Stimulated activated CD4-positive, alpha-beta T cell treated with anti-CD3 and anti-CD28 coated beads, Interleukin-1b, Interleukin-23, amount 100 ng/mL, for 1 hour (primary cell): ENCODE data around the gene KIAA0232.
"Not testable (repeated sequence)": the region's sequence is repeated elsewhere in the genome, so short reads cannot be mapped to it uniquely, and the experiment has no call there.

Experiments
- DNase-seq, 2 donors: peaks; one replicate each; pipeline ENCODE4 v3.0.0-alpha.2; 2020; ENCODE audit warnings: low read depth in 2 of 2

Gene KIAA0232

DNA sequence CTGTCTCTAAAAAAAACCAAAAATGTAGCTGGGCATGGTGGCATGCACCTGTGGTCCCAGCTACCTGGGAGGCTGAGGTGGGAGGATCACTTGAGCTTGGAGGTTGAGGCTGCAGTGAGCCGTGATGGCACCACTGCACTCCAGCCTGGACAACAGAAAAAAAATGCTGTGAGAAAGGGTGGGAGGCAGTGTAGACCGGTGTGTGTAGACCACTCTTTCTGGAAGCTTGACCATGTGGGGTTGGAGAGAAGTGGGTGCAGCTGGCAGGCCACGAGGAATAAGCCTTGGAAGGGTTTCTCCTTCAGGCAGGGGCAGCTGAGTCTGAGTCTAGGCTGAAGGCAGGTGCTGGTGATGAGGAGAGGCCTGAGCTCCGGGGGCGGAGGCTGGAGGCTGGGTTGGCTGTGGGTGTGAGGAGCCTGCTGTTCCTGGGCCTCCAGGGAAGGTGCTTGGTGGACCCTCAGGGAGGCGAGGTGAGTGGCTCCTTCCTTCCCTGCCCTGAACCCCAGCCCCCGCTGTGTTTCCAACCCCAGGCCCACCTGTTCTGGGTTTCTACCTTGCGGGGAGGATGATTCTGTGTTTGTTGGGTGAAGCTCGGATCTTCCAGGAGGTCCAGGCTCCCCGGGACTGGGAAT lies 117.8 kb downstream of the KIAA0232 start:
- no peak for DNase-seq

DNA sequence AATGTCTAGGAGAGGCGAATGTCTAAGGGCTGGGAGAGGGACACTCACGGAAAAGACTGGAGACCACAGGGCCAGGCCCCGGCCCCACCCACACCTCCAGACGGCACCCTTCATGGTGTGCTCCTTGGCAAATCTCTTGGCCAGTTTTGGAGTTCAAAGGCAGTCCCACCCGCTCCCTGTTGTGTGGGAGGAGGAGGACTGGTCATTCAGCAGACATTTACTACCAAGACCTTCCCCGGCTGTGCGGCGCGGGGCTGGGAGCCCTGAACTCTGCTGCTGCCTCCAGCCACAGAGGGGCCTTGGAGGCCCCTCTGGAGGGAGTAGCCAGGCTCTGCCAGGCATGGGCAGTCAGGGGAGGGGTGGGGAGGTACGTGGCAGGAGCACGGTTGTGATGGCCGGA lies 118.4 kb downstream of the KIAA0232 start:
- no peak for DNase-seq

DNA sequence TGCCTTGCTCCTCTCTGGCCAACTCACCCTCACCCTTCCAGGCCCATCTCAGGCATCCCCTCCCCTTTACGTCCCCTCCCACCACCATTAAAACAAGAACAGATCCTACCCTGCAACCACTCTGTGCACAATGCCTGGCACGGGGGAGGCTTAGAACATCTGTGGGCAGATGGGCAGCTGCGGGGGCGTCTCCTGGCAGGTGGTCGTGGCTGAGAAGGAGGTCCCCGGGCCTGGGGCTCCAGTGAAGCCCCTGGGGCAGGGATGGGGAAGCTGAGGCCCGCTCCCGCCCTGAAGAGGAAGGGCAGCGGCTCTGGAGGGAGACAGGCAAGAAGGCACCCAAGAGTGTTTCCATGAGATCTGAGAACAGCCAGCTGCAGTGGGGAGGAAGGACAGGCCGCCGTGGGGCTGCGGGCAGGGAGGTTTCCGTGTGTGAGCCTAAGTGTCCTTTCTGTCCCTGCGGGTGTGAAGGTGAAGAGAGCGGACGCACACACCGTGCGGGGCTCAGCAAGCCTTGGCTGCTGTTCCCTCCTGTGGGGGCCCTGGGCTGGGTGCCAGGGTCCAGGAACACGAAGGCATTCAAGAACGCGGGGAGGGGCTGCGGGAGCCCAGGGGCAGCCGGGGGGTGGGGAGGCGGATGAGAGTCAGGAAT lies 119.3 kb downstream of the KIAA0232 start:
- no peak for DNase-seq

DNA sequence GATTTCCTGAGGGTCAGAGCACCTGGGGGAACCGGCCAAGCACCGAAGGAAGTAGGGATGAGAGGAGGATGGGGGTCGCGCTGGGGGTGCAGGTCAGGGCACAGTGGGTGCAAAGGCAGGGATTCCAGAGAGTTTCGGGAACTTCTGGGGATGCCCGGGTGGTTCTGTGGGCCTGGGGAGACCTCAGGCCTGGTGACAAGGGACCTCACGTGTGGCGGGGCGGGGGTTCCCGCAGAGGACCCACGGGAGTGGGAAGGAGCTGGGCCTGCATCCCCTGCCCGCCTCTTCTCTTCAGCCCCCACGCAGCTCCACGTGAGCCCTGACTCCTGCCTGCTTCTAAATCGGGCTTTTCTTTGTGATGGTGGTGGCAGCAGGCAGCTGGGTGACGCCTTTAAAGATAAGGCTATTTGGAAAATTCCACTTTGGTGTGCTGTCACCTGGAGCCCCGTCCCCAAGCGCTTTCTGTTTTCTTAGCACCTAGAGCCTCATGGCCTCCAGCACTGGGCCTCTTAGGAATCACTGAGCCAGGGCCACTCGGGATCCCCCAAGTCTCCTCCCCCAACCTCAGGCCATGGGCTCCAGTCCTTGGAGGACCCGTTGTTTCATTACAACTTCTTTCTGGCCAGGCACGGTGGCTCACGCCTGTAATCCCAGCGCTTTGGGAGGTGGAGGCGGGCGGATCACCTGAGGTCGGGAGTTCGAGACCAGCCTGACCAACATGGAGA lies 120.0 kb downstream of the KIAA0232 start:
- no peak for DNase-seq

DNA sequence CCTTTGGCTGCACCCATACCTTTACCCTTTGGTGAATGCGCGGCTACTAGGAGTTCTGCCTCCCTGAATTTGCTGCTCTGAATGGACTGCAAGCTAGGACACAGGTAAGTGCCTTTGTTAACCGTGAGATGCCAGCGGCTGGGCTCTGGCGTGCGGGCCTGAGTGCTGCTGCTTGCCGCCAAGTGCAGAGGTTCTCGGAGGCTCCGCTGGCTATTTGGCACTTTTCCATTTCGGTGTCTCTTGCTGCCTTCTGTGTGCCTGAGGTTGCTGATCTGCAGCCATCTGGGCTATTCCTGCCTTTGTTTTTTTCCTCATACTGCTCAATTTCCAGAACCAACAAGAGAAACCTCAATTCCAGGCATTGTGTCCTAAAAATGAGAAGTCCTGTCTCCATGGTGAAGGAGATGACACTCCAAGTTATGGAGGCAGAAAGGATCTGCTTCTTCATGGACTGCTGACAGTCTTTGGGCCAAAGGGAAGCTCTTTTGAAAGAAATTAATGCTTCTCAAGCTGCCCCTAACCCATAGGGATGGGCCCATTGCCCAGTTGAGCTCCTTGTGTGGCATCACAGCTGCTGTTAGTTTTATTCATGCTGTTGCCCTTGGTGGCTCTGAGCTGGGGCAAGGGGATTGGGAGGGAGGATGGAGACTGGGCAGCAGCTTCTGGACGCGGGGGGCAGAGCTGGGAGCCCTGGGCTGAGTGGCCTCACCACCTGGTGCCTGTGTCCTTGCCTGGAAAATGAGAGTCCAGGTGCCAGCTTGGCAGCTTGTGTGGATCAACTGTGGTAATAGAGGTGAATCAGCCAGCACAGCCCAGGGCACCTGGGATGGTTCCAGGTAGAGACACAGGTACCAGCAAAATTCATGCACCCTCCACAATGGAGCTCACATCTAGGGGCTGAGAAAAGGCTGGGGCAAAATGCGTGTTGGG lies 123.3 kb downstream of the KIAA0232 start:
- no peak for DNase-seq

DNA sequence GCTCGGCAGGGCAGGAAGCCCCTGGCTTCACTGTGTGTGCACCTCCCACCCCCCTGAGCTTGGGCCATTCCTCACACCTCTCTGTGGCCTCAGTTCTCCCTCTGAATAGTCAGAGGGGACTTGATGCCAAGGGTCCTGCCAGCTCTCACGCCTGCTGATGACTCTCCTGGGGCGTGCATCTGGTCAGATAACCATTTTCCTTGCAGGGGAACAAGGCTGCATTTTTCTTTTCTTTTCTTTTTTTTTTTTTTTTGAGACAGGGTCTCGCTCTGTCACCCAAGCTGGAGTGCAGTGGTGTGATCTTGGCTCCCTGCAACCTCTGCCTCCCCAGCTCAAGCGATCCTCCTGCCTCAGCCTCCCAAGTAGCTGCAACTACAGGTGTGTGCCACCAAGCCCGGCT lies 124.0 kb downstream of the KIAA0232 start:
- not testable (repeated sequence) for DNase-seq

DNA sequence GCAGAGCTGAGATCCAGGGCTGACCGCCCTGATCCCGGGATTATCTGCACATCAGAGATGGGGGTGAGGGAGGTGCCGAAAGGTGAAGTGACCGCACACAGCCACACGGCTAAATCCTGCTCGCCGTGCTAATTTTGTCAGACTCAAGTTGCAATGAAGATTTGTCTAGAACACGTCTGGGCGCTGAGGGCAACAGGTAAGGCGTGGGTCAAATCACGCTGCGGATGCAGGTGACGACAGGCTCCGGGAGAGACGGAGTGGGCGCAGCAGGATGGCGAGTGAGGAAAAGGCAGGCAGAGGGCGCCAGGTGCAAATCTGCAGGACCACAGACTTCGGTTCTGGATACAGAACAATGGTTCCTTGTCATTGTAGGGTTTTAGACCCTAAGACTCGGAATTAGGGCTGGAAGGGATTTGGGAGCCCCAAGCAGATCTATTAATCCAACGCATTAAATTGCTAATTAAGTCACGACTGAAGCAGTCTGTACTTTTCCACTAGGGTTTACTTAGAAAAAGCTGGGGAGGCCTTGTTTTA lies 125.2 kb downstream of the KIAA0232 start:
- DNase-seq: no peak

DNA sequence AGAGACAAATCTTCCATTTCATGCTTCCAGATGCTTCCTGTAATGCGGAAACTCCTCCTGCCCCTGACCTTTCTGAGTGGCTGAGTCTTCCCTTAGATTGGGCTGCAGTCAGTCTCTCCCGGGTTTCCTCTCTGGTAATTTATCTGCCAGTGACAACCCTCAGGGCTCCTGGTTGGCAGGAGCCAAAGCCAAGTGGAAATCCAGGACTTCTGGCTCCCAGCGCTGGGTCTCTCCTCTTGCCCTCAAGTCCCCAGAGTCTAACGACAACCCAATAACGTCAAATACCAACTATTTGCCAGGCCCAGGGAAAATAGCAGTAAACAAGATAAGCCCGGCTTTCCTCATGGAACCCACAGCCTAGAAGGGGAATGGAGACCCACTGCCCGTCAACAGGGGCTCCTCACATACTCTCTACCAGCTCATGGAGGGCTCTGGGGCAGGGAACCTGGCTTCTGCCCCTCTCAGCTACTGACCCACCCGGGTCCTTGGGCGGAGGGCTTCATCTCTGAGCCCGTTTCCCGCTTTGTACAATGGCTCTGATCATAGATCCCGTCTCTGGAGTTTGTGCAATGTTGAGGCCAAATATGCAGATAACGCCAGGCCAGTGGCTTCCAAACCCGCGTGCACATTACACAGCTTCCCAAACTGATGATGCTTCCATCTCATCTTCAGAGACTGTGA lies 126.0 kb downstream of the KIAA0232 start:
- no peak for DNase-seq

DNA sequence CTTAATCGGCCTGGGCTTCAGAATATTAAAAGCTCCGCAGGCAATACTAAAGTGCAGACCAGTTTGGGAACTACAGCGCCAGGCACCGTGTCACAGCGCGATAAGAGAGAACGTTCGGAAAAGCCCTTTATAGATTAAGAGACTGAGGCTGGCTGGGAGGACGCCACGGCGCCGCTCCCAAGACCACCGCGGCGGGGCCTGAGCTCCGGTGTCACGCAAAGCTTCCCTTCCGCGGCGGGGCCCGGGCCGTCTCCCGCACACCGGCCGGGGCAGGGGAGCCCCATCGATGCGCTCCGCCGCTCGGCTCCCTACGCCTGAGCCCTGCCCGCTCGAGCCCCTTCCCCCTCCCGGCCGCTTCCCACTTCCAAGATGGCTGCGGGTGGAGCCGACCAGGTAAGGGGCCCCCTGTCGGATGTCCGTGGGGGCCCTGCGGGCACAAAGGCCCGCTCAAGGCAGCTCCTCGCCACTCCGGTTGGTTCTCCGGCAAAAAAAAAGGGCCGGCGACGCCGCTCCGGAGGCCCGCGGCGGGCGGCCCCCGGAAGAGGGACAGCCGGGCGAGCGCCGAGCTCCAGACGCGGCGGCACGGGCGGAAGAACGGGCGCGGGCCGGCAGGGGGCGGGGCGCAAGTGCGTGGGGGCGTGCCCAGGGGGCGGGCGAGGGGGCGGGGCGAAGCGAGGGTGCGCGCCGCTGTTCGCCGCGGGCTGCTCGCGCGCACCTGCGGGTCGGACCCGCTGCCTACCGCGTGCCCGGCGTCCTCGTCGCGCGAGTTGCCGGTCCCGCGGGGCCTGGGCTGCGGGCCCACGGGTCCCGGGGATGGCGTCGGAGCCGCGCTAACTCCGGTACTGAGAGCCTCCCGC lies 126.8 kb downstream of the KIAA0232 start, which contains the start of gene TBC1D14:
Gene TBC1D14 (plus strand): TSS at position 714 of the 857 bp plus-strand sequence. CDS start 13,564 bp downstream, outside the sequence.
- peak; percentile 69 to 78 for DNase-seq

DNA sequence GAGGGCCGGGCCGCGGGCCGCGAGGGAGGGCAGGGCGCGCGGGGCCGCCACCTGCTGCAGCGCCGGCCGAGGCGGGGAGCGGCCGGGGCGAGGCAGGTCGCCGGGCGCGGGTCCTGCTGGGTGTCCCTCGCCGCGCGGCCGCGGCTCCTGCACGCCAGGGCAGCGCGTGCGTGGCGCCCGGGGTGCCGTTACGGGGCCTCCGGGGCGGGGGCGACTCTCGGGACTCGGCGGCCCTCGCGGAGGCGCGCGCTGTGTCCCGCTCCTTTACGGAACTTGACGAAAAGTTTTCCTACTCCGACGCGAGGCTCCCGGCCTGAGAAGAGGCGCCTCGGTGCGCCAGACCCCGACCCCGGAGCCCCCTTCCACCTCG lies 127.4 kb downstream of the KIAA0232 start:
- DNase-seq: peak in 1 of 2 donors; percentile 22

DNA sequence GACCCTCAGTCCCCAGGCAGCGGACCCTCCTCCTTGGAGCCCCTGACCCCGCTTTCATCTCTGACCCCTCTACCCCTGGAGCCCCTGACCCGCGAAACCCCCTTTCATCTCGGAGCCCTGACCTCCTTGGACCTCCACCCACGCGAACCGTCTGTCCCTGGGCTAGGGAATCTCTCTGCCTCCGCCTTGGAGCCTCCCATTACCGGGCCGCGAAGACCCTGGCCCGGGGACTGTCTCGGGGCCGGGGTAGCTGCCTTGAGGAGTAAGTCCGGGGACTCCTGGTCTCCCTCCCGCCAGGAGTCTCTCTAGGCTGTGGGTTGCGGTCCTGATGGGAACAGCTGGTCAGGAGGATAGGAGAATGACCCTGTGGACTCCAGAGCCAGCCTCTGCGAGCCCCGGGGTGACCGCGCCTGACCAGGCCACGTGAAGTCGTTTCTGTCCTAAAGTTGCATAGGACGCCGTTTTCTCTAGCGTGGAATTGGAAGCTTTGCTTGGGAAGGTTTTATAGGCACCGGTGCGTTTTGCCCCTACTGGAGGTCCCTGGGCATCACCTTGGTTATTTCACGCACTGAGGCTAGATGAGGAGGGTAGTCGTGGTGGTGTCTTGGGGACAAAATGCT lies 127.9 kb downstream of the KIAA0232 start:
- no peak for DNase-seq

DNA sequence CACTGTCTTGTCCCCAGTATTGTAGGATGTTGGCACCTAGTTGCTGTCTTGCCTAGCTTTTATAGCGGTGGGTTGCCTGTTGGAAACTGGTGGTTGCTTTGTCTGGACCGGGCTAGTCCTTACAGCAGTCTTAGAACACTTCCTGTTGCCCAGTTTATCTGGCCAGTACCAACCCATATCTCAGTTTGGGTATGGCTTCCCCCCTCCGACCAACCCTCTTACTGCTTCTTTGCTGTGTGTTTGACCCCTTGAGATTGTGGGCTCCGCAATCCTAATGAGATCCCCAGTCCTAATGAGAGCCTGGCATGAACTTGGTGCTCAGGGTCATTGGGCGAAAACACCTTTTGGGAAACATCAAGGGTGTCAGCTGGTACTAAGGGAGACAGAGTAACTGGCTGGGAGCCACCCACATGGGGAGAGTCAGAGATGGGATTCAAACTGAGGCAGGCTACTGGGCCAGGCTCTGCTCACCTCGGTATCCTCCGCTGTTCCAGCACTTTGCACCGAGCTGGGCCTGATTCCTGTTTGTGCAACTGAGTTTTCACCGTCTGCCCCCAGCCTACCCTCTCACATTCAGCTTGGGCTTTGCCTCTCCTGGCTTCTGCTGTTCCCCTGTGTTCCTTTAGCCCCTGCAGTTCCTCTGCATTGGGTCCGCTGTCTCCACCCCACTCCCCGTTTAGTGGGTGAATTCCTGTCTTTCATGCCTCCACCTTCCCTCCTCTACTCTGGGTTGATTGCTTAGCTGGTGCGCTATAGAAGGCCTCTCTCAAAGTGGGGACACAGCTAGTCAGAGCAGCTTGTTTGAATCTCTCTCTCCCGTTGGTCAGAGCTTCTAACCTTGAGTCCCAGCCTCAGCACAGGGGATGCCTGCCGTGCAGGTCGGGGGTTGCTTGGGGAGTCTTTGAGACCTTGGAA lies 128.7 kb downstream of the KIAA0232 start:
- DNase-seq: no peak

DNA sequence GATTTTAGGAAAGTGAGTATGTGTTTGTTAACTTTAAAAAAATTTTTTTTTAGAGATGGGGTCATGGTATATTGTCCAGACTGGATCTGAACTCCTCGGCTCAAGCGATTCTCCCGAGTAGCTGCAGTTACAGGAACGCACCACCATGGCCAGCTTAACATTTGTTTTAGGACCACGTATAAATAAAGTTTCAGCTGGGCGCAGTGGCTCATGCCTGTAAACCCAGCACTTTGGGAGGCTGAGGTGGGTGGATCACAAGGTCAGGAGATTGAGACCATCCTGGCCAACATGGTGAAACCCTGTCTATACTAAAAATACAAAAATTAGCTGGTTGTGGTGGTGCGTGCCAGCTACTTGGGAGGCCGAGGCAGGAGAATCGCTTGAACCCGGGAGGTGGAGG lies 129.4 kb downstream of the KIAA0232 start:
- not testable (repeated sequence) for DNase-seq

DNA sequence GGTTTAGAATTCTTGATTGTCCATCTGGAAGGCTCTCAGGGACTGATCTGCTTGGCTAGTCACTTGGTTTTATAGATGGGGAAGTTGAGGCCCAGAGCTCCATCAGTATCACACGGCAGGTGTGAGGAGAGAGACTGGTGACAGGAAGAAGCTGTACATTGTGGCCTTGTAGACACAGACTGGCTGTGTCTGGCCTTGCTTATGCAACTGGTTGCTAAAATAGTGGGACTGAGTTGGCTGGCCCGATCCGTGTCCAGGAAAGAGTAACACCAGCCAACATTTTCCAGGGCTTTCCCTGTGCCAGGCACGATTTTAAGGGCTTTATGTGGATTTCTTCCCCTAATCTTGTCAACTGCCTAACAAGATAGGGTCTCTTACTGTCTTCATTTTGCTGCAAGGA lies 129.9 kb downstream of the KIAA0232 start:
- DNase-seq: no peak

DNA sequence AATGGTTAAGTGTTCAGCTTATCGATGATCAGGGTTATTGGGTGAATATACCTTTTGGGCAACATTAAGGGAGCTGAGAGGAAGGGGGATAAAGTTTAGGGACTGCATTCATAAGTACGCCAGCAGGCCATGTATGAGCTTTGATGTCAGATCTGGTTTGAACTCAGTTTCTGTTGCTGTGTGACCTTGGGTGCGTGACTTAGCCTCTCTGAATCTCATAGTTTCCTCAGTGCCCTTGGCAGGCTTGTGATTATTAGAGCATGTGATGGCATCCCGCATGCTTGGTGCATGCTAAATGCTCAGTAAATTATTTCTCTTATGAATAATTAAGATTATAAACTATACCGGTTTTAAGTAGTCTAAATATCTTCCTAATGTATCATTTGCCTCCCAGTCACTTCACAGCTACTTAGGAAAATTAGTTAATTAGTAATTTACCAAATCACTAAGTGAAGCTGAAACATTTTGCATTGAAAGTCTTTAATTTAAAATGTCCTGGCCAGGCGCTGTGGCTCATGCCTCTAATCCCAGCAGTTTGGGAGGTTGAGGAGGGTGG lies 130.9 kb downstream of the KIAA0232 start:
- DNase-seq: no peak

DNA sequence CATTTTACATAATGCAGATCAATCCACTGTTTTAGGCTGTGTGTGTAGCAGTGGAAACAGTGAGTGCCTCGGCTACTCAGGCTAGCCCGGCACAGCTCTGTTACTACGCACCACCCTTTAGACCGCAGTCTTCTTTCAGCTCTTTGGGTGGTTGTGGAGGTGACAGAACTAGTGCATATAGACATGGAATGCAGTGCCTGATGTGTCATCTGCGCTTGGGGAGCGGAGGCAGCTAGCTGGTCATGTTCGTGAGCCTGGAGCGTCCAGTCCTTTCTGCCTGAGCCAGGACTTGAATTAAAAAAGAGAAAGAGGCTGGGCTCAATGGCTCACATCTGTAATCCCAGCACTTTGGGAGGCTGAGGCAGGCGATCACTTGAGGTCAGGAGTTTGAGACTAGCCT lies 131.9 kb downstream of the KIAA0232 start:
- no peak for DNase-seq

DNA sequence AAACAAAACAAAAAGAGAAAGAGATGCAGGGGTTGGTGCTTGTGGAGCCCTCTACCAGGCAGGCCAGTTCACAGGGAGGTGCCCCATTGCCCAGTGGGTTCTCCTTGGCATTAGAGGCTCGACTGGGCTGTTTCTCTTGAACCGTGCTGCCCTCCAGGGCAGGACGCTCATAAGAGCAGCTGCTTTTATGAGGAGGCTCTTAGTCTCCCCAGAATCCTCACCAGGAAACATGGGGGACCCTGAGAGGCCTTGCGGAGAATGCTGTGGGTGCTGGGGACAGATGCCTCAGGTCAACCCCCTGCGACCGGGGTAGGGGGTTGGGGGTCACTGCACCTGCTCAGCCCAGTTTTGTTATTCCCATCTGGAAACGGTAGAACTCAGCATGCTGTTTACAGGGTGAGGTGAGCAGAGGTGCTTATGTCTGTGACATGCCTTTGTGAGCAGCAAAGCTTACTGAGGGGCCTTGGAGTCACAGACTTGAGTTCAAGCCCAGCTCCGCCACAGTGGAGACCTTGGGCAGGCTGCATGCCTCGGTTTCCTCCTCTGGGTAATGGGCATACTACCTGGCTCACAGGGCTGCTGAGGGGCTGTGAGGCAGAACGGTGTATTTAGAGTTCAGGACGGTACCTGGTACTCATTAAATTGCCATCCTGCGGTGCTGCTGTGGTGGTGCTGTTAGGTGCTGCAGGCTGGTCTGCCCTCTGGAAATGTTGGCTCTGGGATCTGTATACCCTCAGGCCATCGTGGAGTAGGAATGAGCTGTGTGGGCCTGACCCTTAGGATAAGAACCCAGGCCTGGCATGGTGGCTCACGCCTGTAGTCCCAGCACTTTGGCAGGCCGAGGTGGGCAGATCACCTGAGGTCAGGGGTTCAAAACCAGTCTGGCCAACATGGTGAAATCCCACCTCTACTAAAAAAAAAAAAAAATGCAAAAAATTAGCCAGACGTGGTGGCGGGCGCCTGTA lies 132.8 kb downstream of the KIAA0232 start:
- DNase-seq: no peak
